ENCODE measurements around the gene RNH1.

DNA sequence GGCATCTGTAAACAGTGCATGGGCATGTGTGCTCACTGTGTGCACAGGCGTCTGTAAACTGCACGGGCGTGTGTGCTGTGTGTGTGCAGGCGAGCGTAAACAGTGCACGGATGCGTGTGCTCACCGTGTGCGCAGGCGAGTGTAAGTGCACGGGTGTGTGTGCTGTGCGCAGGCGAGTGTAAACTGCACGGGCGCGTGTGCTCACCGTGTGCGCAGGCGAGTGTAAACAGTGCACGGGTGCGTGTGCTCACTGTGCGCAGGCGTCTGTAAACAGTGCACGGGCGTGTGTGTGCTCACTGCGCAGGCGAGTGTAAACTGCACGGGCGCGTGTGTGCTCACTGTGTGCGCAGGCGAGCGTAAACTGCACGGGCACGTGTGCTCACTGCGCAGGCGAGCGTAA is 22.4 kb downstream of the RNH1 start:
- TF ChIP-seq, protein P1, sequence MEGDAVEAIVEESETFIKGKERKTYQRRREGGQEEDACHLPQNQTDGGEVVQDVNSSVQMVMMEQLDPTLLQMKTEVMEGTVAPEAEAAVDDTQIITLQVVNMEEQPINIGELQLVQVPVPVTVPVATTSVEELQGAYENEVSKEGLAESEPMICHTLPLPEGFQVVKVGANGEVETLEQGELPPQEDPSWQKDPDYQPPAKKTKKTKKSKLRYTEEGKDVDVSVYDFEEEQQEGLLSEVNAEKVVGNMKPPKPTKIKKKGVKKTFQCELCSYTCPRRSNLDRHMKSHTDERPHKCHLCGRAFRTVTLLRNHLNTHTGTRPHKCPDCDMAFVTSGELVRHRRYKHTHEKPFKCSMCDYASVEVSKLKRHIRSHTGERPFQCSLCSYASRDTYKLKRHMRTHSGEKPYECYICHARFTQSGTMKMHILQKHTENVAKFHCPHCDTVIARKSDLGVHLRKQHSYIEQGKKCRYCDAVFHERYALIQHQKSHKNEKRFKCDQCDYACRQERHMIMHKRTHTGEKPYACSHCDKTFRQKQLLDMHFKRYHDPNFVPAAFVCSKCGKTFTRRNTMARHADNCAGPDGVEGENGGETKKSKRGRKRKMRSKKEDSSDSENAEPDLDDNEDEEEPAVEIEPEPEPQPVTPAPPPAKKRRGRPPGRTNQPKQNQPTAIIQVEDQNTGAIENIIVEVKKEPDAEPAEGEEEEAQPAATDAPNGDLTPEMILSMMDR (IDR thresholded peaks at IDR 0.05; ENCODE audit: borderline replicate concordance, extremely low read depth, low read length, poor library complexity, severe bottlenecking): no peak
- TF ChIP-seq EZH2 (IDR thresholded peaks at IDR 0.05; ENCODE audit: borderline replicate concordance, low read depth, low read length, severe bottlenecking): no peak

Measured in DND-41 (cell line).